Activated CD4-positive, alpha-beta T cell treated with anti-CD3 and anti-CD28 coated beads, Interleukin-2, amount 50 U/mL, for 16 hours (primary cell): ENCODE measurements around the gene ENPP7.

Experiments used
- DNase-seq: peaks from one replicate; pipeline ENCODE4 v3.0.0-alpha.2; 2020

ENPP7 gene

DNA sequence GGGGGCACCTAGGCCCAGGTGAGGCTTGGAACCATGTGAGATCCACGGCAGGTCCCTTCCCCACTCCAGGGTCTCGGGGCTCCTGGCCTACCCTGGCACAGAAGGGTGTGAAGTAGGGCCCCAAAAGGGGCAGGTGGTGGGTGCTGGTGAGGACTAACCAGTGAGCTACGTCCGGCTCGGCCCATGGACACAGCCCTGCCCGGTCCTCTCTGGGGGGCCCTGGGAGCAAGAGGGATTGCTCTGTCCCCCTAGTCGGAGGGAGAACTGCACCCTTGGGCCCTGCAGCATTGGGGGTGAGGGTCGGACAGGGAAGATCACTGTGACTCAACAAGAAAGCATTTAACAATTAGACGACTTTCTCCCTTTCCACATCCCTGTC lies 2.9 kb downstream of the ENPP7 start:
- DNase-seq, result no peak

DNA sequence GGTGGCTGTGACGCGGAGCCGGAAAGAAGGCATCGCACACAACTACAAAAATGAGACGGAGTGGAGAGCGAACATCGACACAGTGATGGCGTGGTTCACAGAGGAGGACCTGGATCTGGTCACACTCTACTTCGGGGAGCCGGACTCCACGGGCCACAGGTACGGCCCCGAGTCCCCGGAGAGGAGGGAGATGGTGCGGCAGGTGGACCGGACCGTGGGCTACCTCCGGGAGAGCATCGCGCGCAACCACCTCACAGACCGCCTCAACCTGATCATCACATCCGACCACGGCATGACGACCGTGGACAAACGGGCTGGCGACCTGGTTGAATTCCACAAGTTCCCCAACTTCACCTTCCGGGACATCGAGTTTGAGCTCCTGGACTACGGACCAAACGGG lies 4.4 kb downstream of the ENPP7 start:
- no peak for DNase-seq

DNA sequence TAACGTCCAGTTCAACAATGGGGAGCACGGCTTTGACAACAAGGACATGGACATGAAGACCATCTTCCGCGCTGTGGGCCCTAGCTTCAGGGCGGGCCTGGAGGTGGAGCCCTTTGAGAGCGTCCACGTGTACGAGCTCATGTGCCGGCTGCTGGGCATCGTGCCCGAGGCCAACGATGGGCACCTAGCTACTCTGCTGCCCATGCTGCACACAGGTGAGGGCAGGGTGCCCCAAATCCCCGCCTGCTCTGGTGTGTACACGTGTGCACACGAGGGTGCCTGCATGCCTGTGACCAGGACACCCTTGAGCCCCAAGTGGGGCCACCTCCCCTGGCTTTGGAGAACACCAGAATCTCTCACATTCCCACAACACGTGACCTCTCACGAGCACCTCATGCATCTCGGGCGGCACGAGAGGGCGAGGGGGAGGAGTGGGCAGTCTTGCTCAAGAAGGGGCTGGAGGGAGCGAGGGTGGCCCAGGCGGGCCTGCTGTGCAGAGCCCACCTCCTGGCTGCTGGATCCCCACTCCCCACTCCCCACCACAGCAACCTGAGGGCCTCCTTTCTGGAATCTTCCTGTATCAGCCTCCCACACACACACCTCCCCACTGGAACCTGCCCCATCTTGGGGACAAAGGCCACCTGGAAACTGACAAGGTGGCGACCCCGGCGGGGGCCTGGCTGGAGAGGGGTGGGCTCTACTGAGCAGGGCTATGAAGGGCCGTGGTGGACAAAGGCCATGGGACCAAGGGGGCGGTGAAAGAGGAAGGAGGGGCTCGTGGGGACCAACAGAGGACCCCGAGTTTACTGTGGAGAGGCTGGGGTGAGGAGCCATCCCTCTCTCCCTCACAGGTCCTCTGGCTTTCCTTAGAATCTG lies 6.5 kb downstream of the ENPP7 start:
- no peak for DNase-seq

DNA sequence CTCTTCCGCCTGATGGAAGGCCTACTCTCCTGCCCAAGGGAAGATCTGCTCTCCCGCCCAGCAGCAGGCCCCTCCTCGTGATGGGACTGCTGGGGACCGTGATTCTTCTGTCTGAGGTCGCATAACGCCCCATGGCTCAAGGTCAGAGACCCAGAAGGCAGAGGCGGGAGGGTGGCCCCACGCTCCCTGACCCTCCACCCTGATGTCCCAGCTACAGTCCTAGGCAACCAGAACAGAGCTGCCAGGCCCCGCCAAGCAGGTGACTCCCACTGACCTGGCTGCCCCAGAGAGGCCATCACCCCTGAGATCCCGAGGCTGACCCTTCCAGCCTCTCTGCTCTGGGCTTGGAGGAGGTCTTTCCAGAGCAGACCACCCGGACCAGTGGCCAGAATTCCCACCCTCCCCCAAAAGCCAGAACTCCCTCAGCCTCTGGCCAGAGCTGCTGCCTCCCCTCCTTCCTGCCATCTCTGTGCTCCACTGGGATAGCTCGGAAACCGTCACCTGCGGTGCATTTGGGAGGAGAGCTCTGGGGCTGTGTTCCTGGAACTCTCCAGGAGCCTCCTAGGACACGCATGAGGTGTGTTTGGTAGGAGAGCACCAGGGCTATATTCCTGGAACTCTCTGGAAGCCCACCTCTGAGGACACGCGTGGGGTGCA lies 7.3 kb downstream of the ENPP7 start:
- DNase-seq, result no peak

DNA sequence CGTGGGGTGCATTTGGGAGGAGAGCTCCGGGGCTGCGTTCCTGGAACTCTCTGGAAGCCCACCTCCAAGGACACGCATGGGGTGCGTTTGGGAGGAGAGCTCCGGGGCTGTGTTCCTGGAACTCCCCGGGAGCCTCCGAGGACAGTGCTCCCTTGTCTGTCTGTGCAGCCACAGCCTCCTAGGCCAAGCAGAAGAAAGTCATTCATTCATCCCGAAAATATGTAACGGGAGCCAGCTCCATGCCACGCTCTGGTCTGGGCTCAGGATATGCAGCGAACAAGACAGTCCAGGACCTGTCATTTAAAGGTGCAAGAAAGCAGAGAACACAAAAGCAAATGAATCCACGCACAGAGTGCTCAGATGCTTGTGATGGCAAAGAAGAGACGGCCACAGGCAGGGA lies 7.9 kb downstream of the ENPP7 start:
- no peak for DNase-seq

DNA sequence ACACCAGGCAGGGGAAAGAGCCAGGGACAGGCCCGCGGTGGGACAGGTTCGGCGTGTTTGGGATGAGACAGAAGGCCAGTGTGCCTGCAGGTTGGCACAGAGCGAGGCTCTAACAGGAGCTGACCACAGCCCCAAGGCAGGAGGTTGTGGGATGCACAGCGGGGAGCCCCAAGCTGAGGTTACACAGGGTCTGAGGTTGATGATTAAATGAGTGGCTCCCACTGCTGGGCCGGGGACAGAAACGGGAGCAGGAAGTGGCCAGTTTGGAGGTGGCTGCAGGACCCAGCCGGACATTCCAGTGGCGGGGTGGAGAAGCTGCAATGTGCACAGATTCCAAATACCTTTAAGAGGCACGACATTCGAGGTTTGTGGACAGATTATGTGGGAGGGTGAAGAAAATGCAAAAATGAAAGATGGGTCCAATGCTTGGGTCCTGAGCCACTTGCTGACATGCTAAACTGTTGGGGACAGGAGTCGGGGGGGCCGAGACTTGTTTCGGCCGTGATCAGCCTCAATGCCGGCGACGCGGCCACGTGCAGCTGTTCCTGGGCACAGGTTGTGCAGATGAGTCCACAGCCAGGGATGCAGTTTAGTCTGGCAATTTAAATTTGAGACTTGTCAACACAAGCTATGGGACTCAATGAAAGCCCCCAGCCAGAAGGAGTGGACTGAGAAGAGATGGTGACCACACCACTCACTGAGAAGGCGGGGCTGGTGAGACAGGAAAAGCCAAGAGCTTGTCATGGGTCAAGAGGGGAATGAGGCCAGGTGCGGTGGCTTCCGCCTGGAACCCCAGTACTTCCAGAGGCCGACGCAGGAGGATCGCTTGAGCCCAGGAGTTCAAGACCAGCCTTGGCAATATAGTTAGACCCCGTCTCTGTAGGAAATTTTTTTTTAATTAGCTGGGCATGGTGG lies 8.7 kb downstream of the ENPP7 start:
- no peak for DNase-seq

DNA sequence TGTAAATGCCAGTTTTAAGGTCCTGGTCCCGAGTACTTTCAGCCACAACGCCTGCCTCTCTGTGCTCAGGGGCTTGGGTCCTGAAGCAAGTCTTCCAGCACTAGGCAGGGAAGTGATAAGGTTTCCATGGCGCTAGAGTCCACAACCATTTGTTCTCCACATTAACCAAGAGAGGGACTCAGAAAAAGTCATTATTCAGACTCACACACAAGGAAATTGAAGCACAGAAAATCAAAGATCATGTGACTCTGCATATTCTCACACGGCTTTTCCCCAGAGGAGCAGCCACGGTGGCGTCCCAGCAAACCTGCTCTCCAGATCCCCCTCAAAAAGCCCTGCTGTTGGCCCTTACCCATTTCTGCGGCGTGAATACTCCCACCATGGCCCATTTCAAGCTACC lies 9.7 kb downstream of the ENPP7 start:
- DNase-seq, result no peak

DNA sequence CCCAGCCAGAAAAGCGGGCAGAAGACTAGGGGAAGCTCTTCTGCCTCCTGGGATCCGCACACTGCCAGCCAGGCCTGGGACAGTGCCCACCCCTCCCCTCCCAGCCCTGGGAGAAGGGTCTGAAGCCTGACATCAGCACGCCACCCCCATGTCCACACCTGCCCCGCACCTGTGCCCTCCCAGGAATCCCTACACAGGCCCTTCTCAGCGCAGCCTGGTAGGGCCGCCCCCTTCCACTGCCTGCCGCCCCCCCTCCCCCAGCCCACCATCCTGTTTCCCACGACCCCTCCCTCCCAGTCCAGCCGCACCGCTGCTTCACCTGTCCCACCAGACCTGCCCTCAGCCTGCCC lies 10.6 kb downstream of the ENPP7 start:
- DNase-seq, result no peak

DNA sequence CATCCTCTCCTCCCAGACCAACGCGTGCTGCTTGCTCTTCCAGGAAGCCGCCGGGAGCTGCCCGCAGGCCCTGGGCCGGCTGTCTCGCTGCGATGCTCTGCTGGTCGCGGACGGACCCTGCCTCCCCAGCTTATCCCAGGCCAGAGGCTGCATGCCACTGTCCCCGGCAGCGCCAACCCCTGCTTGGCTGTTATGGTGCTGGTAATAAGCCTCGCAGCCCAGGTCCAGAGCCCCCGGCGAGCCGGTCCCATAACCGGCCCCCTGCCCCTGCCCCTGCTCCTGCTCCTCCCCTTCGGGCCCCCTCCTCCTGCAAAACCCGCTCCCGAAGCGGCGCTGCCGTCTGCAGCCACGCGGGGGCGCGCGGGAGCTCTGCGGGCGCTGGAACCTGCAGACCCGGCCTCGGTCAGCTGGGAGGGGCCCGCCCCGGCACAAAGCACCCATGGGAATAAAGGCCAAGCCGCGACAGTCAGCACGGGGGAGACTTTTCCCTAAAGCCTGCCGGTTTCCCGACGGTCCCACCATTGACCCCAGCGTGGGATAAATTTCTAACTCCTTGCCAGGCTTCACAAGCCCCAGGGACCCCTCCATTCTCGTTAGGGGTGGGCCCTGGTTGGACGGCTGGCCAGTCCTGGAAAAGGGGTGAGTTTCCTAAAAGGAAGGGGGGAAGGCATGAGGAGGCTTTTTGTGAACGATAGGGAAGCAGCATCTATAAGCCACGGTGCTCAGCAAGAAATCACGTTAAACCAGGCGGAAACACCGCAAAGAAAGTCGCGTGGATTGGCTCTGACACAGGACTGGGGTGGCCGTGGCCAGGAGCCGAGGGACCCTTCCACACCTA lies 11.2 kb downstream of the ENPP7 start:
- DNase-seq, result peak; percentile 74

DNA sequence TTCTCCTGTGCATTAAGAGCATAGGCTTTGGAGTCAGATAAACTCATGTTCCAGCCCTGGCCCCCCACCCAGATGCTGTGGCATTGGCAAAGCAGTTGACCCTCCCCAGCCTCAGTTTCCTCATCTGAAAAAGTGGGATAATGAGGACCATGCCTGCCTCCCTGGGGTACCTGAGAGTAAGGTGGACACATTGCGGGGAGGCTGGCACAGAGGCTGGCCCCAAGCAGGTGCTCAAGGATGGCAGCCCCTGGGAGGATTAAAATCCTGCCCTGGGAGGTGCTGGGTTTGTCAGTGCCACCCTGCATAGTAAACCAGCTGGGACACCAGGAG lies 11.8 kb downstream of the ENPP7 start:
- DNase-seq, result no peak

DNA sequence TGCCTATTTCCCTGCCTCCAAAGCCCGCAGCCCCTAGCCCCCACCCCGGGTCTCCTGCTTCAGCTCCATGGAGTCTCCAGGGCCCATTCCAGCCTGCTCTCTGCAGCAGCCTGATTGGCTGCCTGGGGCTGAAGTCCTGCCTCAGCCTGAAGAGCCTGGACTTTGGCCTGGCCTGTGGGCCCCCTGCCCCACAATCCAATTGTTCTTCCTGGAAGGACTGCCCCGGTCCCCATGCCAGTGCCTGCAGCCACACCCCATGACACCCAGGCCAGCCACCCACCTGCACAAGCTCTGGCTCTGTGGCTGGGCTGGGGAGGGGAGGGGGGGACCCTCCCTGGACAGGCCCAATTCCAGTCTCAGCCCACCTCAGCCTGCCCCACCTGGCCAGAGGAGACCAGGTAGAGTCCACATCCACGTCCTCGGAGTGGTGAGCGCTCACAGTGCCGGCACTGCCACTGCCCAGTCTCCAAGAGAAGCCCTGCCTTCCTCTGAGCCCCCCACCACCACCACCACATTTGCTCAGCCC lies 12.3 kb downstream of the ENPP7 start:
- no peak for DNase-seq

DNA sequence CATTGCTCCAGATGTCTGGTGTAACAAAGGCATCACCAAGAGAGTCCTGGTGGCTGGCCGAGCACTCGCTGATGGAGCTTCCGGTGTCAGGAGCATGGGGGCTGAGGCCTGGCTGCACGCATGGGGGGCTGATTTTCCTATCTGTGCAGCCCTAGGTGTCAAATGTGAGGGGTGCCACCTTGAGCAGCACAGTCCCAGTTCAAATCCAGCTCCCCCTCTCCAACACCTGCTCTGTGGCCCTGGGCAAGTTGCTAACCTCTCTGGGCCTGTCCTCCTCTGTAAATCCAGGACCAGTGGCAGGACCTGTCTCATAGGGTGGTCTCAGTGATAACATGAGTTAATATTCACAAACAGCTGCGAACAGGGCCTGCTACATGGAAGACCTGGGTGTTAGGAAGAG lies 12.9 kb downstream of the ENPP7 start:
- DNase-seq, result no peak

DNA sequence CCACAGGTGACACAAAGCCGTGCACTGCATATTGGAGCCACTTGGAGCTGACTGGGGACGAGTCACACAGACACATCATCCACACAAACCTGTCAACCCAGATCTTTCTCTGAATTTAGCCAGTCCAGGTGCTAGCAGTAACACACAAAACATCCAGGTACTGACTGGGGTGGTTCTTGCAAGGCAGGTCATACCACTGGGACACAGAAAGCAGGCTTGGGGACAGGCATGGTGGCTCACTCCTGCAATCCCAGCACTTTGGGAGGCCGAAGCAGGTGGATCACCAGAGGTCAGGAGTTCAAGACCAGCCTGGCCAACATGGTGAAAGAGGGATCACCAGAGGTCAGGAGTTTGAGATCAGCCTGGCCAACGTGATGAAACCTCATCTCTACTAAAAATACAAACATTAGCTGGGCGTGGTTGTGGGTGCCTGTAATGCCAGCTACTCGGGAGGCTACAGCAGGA lies 14.9 kb downstream of the ENPP7 start:
- DNase-seq, result no peak

DNA sequence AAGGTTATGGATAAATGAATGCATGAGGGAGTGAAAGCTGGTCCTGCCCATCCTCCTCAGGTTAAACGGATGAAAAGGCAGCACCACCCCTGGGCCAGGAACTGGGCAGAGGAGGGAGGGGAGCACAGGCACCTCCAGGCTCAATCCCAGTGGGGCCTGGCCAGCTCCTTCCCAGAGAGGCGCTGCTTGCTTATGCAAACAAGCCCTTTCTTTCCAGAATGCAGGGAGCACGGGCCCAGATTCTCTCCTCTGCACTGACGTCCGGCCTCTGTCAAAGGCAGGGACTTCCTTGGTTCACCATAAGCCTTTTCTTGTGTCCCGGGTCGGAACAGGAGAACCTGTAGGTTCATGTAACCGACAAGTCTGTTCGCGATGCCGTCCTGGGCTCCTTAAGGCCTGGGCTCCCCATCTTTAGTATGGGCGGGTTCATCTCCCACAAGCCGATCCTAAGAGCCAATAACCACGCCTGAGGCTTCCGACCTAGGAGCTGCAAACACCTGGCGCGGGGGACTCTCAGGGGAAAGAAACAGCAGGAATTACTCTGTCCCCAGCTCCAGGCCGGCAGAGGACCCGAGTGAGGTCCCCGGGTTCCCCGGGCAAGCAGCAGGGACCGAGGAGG lies 16.3 kb downstream of the ENPP7 start:
- DNase-seq, result no peak

DNA sequence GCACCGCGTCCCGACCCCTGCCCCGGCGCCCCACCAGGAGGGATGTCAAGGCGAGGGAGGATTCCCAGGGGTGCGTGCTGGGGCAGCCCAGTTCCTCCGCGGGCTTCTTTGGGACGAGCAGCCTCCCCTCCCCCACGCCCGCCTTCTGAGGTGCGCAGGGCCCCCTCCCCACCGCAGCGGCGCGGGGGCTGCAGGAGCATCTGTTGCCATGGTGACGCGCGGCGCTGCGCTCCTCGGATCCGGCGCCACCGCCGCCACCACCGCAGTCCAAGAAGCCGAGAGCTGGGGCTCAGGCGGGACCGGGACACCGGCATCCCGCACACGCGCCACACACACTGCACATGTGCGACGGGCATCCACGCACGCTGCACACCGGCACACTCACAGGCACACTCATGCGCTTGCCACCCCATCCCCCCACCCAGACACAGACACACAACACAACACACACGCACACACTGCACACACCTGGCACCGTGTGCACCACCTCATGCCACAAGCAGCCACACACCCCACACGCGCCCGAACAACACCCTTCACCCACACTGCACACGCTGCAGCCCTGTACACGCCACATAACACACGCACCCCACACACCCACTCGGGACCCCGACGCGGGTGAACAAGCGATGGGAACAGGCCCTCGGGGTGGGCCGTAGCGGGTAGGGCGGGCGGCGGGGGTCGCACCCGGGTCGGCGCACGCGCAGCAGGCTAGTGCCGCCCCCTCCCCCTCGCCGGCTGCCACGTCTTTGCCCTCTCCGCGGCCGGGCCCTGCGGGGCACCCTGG lies 17.0 kb downstream of the ENPP7 start:
- no peak for DNase-seq

DNA sequence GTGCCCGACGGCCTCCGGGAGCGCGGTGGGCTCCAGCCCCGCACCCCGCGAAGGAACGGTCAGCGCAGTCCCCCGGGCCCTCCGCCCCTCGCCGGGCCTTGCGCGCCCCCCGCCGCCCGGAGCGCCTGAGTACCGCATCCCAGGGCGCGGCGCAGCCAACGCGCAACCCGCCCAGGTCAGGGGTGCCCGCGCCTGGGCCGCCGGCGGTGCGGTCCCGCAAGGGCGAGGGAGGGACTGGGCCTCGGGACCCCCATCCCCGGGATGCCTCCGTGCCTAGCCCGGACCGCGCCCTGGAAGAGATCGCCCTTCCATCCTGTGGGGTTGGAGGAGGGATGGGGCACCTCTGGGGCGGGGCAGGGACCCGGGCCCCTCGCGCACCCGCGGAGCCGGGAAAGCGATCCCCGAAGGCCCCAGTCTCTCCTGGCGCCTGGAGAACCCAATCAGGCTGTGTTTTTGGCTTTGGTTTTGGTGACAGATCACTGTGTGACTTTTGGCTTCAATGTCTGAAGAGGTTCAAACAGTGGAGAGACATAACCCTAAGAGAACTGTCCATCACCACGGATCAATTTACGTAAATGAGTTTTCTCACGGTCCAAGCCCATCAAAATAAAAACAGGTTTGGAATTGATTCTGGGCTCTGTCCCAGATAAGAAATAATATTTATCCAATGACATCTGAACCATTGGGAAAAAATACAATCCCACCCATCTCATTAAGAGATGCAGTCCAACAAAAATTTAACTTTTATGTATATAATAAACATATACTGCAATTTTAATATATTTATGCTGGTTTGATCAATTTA lies 17.8 kb downstream of the ENPP7 start:
- DNase-seq, result no peak

DNA sequence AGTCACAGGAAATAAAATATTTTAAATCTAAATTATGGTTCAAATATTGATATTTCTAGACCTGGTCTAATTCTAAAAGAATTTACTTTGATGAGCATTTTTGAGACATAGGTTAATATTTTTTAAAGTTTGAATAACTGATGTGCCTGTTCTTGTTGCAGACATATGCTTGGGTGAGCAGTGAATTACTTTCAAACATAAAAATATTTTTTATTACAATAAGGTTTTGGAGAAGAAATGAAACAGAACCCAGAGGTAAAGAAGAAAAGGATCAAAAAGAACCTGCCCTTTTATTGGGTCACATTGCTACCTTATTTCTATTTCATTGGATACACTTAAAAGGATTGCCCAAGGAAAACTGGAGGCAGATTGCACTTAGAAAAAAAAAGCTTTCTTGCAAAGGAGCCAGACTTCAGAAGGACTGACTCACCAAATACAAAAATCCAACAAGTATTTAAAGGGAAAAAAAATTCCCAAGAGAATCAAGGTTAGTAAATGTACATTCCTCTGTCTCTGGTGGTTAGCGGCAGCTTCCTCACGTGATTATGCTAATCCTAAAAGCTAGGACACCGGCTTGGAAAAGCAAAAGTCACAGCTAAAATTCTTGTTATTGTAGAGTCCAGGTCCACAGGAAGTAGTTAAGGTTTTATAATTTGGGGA lies 18.5 kb downstream of the ENPP7 start:
- no peak for DNase-seq

DNA sequence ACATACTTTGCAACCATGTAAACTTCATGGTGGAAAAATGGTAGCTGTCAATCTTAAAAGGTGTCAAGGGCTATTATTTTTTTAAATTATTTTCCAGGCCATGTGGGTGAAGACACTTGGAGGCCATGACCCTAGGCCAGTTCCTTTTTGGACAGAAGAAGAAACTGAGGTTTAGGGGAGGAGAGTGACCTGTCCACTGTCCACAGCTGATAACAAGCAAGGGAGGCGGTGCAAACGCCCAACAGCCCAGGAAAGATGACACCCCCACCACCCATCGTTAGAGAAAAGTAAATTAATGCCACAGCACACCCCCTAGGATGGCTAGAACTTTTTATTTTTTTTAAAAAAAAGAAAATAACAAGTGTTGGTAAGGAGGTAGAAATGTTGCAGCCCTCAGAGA lies 19.2 kb downstream of the ENPP7 start:
- DNase-seq, result no peak

DNA sequence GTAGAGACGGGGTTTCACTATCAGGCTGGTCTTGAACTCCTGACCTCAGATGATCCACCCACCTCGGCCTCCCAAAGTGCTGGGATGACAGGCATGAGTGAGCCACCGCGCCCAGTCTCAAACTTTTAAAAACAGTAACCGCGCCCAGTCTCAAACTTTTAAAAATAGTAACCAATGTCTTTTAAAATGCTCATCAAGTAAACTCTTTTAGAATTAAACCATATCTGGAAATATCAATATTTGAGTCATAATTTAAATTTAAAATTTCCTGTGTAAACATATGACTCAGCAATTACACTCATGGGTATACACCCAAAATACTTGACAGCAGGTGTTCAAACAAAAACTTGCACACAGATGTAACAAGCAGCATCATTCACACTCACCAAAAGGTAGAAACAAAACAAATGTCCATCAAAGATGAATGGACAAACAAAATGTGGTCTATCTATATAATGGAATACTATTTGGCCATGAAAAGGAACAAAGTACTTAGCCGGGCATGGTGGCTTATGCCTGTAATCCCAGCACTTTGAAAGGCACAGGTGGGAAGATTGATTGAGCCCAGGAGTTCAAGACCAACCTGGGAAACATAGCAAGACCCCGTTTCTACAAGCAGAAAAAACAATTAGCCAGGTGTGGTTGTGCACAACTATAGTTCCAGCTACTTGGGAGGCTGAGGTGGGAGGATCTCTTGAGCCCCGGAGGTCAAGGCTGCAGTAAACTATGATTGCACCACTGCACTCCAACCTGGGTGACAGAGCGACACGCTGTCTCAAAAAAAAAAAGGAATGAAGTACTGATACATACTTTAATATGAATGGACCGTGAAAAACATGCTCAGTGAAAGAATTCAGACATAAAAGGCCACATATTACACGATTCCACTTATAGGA lies 20.2 kb downstream of the ENPP7 start:
- no peak for DNase-seq
